Occipital lobe (tissue), 2 donors: ENCODE measurements around the gene CTDP1. TPM values are rescaled to one million over a fixed set of nuclear protein-coding genes. Genes with fewer than 3 reads are reported as not detected.

ENCODE experiments used
- DNase-seq: peaks from one replicate; lab custom pipeline; 2025; lab: John Stamatoyannopoulos, UW
- total RNA-seq: library from RNA; depleted of rRNA; stranded (reverse); fragments of >200 nt; gene quantifications from one replicate; pipeline ENCODE4 v1.2.3, GENCODE V29; 2014

Gene CTDP1
- total RNA-seq, 1 donor from 2014 or later: 14.5 TPM

- DNase-seq: no peak
Observed at GRCh38 chr18:79795446-79795845, 115.8 kb downstream of the CTDP1 start.

- no peak for DNase-seq
Observed at GRCh38 chr18:79796016-79796415, 116.4 kb downstream of the CTDP1 start.

GRCh38 chr18:79796531-79797405 lies 117.2 kb downstream of the CTDP1 start:
- no peak for DNase-seq

GRCh38 chr18:79797518-79798345 lies 118.1 kb downstream of the CTDP1 start, which contains the start of gene KCNG2:
KCNG2 (plus strand) TSS chr18:79797938; CDS start chr18:79863668, 65,730 bp downstream.
- DNase-seq: no peak

- no peak for DNase-seq
Observed at GRCh38 chr18:79798346-79798998, 118.9 kb downstream of the CTDP1 start.

GRCh38 chr18:79798999-79799370 lies 119.4 kb downstream of the CTDP1 start:
- DNase-seq: no peak

- no peak for DNase-seq
Observed at GRCh38 chr18:79799619-79800370, 120.2 kb downstream of the CTDP1 start.

- no peak for DNase-seq
Observed at GRCh38 chr18:79800371-79801180, 121.0 kb downstream of the CTDP1 start.

- no peak for DNase-seq
Observed at GRCh38 chr18:79801217-79801616, 121.6 kb downstream of the CTDP1 start.

GRCh38 chr18:79801641-79802040 lies 122.0 kb downstream of the CTDP1 start:
- no peak for DNase-seq

GRCh38 chr18:79802298-79802697 lies 122.7 kb downstream of the CTDP1 start:
- DNase-seq: no peak

- no peak for DNase-seq
Observed at GRCh38 chr18:79803611-79804051, 124.0 kb downstream of the CTDP1 start.

Other genes with a start within 250 kb of the CTDP1 start
- gene KCNG2, start 118.1 kb downstream of the CTDP1 start, total RNA-seq: 0.31 TPM